ENCODE data around the gene TSHZ3.

- no peak for TF ChIP-seq CTCF (IDR thresholded peaks at IDR 0.05)
- TF ChIP-seq ZFX (IDR thresholded peaks at IDR 0.05; ENCODE audit: borderline replicate concordance), result no peak
Observed at GRCh38 chr19:31266731-31267130, 82.5 kb downstream of the TSHZ3 start.

Measured in 22Rv1 (cell line).